HEK293 (cell line): Measurements from ENCODE around the gene TSC22D2.

Experiments
- CTCF ChIA-PET: fragments of 350-600 bp; formaldehyde crosslinking; extraction: SDS; loops from one replicate; lab custom pipeline; 2021; ENCODE audit warnings: antibody characterized with exemption; lab: Yijun Ruan, JAX
- POLR2A ChIA-PET: fragments of 300-600 bp; formaldehyde crosslinking; extraction: SDS; loops from one replicate; lab custom pipeline; 2020; ENCODE audit warnings: antibody characterized with exemption, inconsistent platforms; lab: Yijun Ruan, JAX
- H3K27ac ChIP-seq: fragments of 200-500 bp; sonication (Bioruptor generic); 2 replicates; pipeline ENCODE4 v1.5.1; 2014; ENCODE audit warnings: low read depth, low read length, control low read depth, inconsistent platforms; ENCODE audit errors: extremely low read depth
- H3K36me3 ChIP-seq, 2 experiments: fragments of 200-500 bp in 1 of 2; sonication (Bioruptor generic) in 1 of 2; 1 replicate in 1 of 2; 2 replicates in 1 of 2; pipeline ENCODE4 v1.5.1; 2014 to 2017; ENCODE audit warnings: inconsistent platforms in 2 of 2, low read length in 2 of 2; ENCODE audit not compliant: control insufficient read depth in 2 of 2, insufficient read depth in 1 of 2
- H3K4me1 ChIP-seq: fragments of 200-500 bp; sonication (Bioruptor generic); 2 replicates; pipeline ENCODE4 v1.5.1; 2014; ENCODE audit warnings: mild to moderate bottlenecking, low read length, inconsistent platforms; ENCODE audit not compliant: control insufficient read depth, insufficient read depth
- H3K4me3 ChIP-seq: 2 replicates; pipeline ENCODE4 v1.5.1; 2011; ENCODE audit warnings: low read depth, mild to moderate bottlenecking, control low read depth, low read length, moderate library complexity
- H3K9me3 ChIP-seq: fragments of 200-500 bp; sonication (Bioruptor generic); 2 replicates; pipeline ENCODE4 v1.5.1; 2014; ENCODE audit warnings: low read depth, low read length, inconsistent platforms; ENCODE audit not compliant: control insufficient read depth, insufficient read depth
- BCL11B ChIP-seq: fragments of 450-650 bp; formaldehyde crosslinking; IDR thresholded peaks from 2 replicates; pipeline ENCODE4 v1.5.1; 2016; ENCODE audit warnings: low read depth, missing biosample characterization, missing genetic modification characterization
- MYNN ChIP-seq: fragments of 450-650 bp; formaldehyde crosslinking; IDR thresholded peaks from 2 replicates; pipeline ENCODE4 v1.5.1; 2016; ENCODE audit warnings: missing biosample characterization, missing genetic modification characterization, borderline replicate concordance
- SCRT1 ChIP-seq: fragments of 450-650 bp; formaldehyde crosslinking; IDR thresholded peaks from 2 replicates; pipeline ENCODE4 v1.5.1; 2016; ENCODE audit warnings: missing biosample characterization, missing genetic modification characterization, borderline replicate concordance
- ZFP41 ChIP-seq: fragments of 450-650 bp; formaldehyde crosslinking; IDR thresholded peaks from 2 replicates; pipeline ENCODE4 v1.5.1; 2016; ENCODE audit warnings: missing biosample characterization, missing genetic modification characterization, borderline replicate concordance
- ZNF121 ChIP-seq: fragments of 450-650 bp; formaldehyde crosslinking; IDR thresholded peaks from 2 replicates; pipeline ENCODE4 v1.5.1; 2016; ENCODE audit warnings: missing biosample characterization, missing genetic modification characterization
- ZNF16 ChIP-seq: fragments of 450-650 bp; formaldehyde crosslinking; IDR thresholded peaks from 2 replicates; pipeline ENCODE4 v1.5.1; 2016; ENCODE audit warnings: low read depth, missing biosample characterization, missing genetic modification characterization
- ZNF23 ChIP-seq: fragments of 450-650 bp; formaldehyde crosslinking; IDR thresholded peaks from 2 replicates; pipeline ENCODE4 v1.5.1; 2016; ENCODE audit warnings: missing biosample characterization, missing genetic modification characterization, borderline replicate concordance
- ZNF274 ChIP-seq, 2 experiments: fragments of 200-500 bp in 1 of 2; fragments of 450-650 bp in 1 of 2; sonication (Bioruptor generic) in 1 of 2; formaldehyde crosslinking in 1 of 2; IDR thresholded peaks; 2 replicates each; pipeline versions ENCODE4 v1.5.1 to v1.6.1; 2014 to 2016; ENCODE audit warnings: borderline replicate concordance in 1 of 2, inconsistent platforms in 1 of 2, low read length in 1 of 2, missing biosample characterization in 1 of 2, missing genetic modification characterization in 1 of 2
- ZNF311 ChIP-seq: fragments of 450-650 bp; formaldehyde crosslinking; IDR thresholded peaks from 2 replicates; pipeline ENCODE4 v1.5.1; 2017; ENCODE audit warnings: missing biosample characterization, missing genetic modification characterization, borderline replicate concordance
- ZNF394 ChIP-seq: fragments of 450-650 bp; formaldehyde crosslinking; IDR thresholded peaks from 2 replicates; pipeline ENCODE4 v1.5.1; 2016; ENCODE audit warnings: missing biosample characterization, missing genetic modification characterization, mild to moderate bottlenecking, moderate library complexity, borderline replicate concordance
- ZNF558 ChIP-seq: fragments of 450-650 bp; formaldehyde crosslinking; IDR thresholded peaks from 2 replicates; pipeline ENCODE4 v1.5.1; 2016; ENCODE audit warnings: missing biosample characterization, missing genetic modification characterization
- ZNF600 ChIP-seq: fragments of 450-650 bp; formaldehyde crosslinking; IDR thresholded peaks from 2 replicates; pipeline ENCODE4 v1.5.1; 2016; ENCODE audit warnings: missing biosample characterization, missing genetic modification characterization
- ZNF629 ChIP-seq: fragments of 450-650 bp; formaldehyde crosslinking; IDR thresholded peaks from 2 replicates; pipeline ENCODE4 v1.5.1; 2017; ENCODE audit warnings: missing biosample characterization, missing genetic modification characterization
- ZNF654 ChIP-seq: fragments of 450-650 bp; formaldehyde crosslinking; IDR thresholded peaks from 2 replicates; pipeline ENCODE4 v1.5.1; 2016; ENCODE audit warnings: low read depth, missing biosample characterization, missing genetic modification characterization
- ZNF660 ChIP-seq: fragments of 450-650 bp; IDR thresholded peaks from 2 replicates; pipeline ENCODE4 v1.5.1; 2018; ENCODE audit warnings: missing biosample characterization, mild to moderate bottlenecking, missing genetic modification characterization
- ZNF76 ChIP-seq: fragments of 450-650 bp; formaldehyde crosslinking; IDR thresholded peaks from 2 replicates; pipeline ENCODE4; 2016; ENCODE audit warnings: low read depth, missing biosample characterization, missing genetic modification characterization, borderline replicate concordance
- ZSCAN16 ChIP-seq: fragments of 450-650 bp; formaldehyde crosslinking; IDR thresholded peaks from 2 replicates; pipeline ENCODE4 v1.5.1; 2016; ENCODE audit warnings: missing biosample characterization, missing genetic modification characterization
- TF ChIP-seq, protein P1 (sequence below): fragments of 450-650 bp; formaldehyde crosslinking; IDR thresholded peaks from 2 replicates; pipeline ENCODE4 v1.5.1; 2017; ENCODE audit warnings: missing biosample characterization, missing genetic modification characterization
- TF ChIP-seq, protein P2 (sequence below): fragments of 450-650 bp; formaldehyde crosslinking; IDR thresholded peaks from 2 replicates; pipeline ENCODE4 v1.5.1; 2016; ENCODE audit warnings: missing biosample characterization, missing genetic modification characterization
- TF ChIP-seq, protein P3 (sequence below): fragments of 450-650 bp; formaldehyde crosslinking; IDR thresholded peaks from 2 replicates; pipeline ENCODE4 v1.5.1; 2017; ENCODE audit warnings: missing biosample characterization, missing genetic modification characterization

Gene TSC22D2

DNA sequence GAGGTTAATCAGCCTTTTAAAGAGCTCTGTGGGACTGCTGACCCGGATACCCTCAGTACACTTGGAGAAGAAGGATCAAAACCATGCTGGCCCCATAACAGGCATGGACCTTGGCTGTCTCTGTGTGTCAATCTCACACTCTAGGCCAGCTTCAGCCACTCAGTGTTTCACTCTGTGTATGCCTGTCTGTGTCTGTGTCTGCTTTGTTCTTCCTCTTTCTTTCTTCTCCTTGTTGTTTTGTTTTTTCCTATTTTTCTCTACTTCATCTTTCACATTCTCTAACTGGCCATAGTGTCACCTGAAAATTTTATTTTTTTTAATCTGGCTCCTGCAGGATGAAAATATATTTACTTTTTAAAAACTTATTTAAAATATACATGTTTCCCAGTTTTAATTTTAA, 87.1 kb downstream of the TSC22D2 start:
- ChIA-PET POLR2A (interaction anchor here (1.1 kb wide), 1 partner anchor 86 kb away, joined by 3 read pairs; no protein-coding TSS in a partner anchor), CTCF (interaction anchor here (0.6 to 5.2 kb wide), 16 partner anchors 9 to 344 kb away, joined by 3 to 34 read pairs (median 4); no protein-coding TSS in a partner anchor)
- Histone ChIP-seq H3K9me3 (no peaks in the 10 kb centered on the region), H3K27ac (no peak overlapping the region), H3K4me1 (no peaks in the 10 kb centered on the region), H3K4me3 (no peak overlapping the region), H3K36me3 (no peaks in the 10 kb centered on the region)
- TF ChIP-seq, protein P1, sequence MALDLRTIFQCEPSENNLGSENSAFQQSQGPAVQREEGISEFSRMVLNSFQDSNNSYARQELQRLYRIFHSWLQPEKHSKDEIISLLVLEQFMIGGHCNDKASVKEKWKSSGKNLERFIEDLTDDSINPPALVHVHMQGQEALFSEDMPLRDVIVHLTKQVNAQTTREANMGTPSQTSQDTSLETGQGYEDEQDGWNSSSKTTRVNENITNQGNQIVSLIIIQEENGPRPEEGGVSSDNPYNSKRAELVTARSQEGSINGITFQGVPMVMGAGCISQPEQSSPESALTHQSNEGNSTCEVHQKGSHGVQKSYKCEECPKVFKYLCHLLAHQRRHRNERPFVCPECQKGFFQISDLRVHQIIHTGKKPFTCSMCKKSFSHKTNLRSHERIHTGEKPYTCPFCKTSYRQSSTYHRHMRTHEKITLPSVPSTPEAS: no peak
- TF ChIP-seq ZNF121 (tag by site-specific recombination) (no peak), BCL11B (tag by site-specific recombination) (no peak), ZNF600 (tag by site-specific recombination) (no peak), ZNF558 (tag by site-specific recombination) (no peak), SCRT1 (tag by site-specific recombination) (no peak), ZFP41 (tag by site-specific recombination) (no peak), ZNF629 (no peak), ZNF76 (tag by site-specific recombination) (no peak), MYNN (tag by site-specific recombination) (no peak), ZNF274 (IDR thresholded peaks at IDR 0.05; ENCODE audit: low read length) (no peak), ZNF274 (tag by site-specific recombination; IDR thresholded peaks at IDR 0.05; ENCODE audit: borderline replicate concordance) (no peak), ZNF311 (tag by site-specific recombination) (no peak), ZNF394 (tag by site-specific recombination) (no peak), ZNF16 (tag by site-specific recombination) (no peak), ZNF23 (tag by site-specific recombination) (no peak)
- TF ChIP-seq, protein P2, sequence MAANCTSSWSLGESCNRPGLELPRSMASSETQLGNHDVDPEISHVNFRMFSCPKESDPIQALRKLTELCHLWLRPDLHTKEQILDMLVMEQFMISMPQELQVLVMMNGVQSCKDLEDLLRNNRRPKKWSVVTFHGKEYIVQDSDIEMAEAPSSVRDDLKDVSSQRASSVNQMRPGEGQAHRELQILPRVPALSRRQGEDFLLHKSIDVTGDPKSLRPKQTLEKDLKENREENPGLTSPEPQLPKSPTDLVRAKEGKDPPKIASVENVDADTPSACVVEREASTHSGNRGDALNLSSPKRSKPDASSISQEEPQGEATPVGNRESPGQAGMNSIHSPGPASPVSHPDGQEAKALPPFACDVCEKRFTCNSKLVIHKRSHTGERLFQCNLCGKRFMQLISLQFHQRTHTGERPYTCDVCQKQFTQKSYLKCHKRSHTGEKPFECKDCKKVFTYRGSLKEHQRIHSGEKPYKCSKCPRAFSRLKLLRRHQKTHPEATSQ (tag by site-specific recombination): no peak

DNA sequence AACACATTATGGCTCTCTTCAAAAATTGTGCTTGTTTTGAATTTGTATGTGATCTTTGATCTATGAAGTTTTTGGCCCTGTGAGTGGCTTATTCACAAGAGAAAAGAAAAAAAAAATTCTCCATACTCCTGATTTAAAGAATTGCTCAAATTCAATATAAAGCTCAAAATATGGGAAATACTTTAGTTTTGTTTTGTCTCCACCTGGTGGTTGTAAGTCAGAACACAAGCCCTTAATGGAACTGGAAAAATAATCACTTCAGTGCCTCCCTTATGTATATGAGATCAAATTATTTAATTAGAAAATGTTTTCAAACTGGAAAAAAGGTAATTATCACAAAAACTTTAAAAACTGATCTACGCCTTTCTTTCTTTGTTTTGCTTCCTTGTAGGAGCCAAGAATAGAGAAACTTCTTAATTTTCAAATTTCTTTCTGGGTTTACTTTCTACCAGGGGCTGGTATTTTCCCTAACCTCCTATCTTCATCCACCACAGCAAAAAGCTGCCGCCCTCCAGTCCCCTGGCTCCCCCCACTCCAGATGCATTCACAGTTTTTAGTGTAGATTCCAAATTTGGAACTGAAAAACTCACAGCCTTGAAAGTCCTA, 87.6 kb downstream of the TSC22D2 start:
- no peaks in the 10 kb centered on the region for H3K36me3 ChIP-seq
- H3K4me3 ChIP-seq: no peak overlapping the region
- TF ChIP-seq ZSCAN16: no peak
- TF ChIP-seq ZNF660: 0 out of 2 replicates have a peak, but pooled peaks have one; percentile 31
- TF ChIP-seq, protein P3, sequence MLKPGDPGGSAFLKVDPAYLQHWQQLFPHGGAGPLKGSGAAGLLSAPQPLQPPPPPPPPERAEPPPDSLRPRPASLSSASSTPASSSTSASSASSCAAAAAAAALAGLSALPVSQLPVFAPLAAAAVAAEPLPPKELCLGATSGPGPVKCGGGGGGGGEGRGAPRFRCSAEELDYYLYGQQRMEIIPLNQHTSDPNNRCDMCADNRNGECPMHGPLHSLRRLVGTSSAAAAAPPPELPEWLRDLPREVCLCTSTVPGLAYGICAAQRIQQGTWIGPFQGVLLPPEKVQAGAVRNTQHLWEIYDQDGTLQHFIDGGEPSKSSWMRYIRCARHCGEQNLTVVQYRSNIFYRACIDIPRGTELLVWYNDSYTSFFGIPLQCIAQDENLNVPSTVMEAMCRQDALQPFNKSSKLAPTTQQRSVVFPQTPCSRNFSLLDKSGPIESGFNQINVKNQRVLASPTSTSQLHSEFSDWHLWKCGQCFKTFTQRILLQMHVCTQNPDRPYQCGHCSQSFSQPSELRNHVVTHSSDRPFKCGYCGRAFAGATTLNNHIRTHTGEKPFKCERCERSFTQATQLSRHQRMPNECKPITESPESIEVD (tag by site-specific recombination): no peak
- peak; percentile 63 for TF ChIP-seq ZNF654 (tag by site-specific recombination)
- H3K27ac ChIP-seq: no peak overlapping the region
- no peaks in the 10 kb centered on the region for H3K4me1 ChIP-seq
- no peaks in the 10 kb centered on the region for H3K9me3 ChIP-seq
- POLR2A ChIA-PET: interaction anchor here (1.1 kb wide), 1 partner anchor 87 kb away, joined by 3 read pairs; no protein-coding TSS in a partner anchor
- CTCF ChIA-PET: interaction anchor here (0.6 to 5.2 kb wide), 19 partner anchors 9 to 279 kb away, joined by 3 to 34 read pairs (median 4); no protein-coding TSS in a partner anchor
